ENCODE results near the gene ETFA.
"Not testable (repeated sequence)": the region's sequence is repeated elsewhere in the genome, so short reads cannot be mapped to it uniquely, and the experiment has no call there.

Gene ETFA

DNA sequence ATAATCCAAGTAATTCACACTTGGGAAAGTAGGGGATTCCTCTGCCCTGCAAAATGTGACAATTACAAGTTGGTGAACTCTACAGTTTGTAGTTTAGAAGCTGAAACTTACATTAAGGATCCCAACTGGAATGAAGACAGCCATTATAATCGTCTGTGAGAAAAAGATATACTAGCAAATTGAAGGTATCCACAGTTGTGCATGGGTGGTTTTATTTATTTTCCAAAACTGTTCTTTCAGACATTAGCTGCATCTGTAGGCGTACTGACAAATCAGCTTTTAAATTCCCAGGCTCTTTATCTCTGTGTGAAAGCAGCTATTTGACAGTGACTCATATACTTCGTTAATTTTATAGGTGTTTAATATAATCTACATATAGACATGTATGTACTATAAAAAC, 12.8 kb upstream of the ETFA start:
- no peak for DNase-seq

- DNase-seq: no peak
These were observed 10.3 kb upstream of the ETFA start for GRCh38 chr15:76321602-76322001.

DNA sequence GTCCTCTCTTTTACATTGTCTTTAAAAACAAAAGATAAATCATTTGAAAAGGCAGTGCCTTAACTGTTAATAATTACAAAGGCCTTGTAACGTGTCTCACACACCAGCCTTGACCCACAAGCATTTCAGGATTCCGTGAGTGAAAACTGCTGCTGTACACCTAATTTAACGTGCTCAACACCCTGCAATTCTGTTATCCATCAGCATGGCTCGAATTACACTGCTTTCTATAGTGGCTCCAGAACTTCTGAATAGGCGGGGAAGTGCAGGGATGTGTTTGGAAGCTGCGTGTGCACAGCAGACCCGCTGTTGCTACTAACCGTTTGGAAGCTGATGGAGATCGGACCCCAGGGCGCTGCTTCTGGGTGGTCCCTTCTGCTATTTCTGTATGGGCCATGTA, 9.9 kb upstream of the ETFA start:
- DNase-seq: no peak

DNA sequence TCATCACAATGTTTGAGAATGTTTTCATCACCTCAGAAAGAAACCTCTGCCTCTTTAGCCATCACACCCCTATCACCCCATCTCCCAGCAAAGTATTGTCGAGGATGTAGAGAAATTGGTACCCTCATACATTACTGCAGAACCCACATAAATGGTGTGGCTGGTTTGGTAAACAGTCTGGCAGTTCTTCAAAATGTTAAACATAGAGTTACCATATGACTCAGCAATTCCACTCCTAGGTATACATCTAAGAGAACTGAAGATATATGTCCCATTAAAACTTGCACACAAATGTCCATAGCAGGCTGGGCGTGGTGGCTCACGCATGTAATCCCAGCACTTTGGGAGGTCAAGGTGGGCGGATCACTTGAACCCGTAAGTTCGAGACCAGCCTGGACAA, 8.7 kb upstream of the ETFA start:
- no peak for DNase-seq

DNA sequence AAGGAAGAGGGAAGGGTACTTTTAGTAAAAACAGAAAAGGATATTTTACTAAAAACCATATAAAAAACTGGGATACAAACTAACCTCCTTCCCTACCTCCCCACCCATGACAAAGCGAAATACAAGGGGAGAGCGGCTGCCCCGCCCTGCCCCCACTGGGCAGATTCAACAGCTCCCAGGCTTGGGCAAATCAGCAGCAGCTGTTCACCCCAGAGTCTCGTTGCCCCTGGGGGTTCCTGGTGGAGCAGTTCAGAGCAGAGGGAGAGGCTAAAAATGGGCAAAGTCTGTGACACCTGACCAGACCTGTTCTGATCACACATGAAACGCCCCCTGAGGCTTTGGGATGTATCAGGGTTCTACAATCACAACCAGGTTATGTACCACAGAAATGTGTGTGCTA, 2.5 kb upstream of the ETFA start:
- DNase-seq: no peak

DNA sequence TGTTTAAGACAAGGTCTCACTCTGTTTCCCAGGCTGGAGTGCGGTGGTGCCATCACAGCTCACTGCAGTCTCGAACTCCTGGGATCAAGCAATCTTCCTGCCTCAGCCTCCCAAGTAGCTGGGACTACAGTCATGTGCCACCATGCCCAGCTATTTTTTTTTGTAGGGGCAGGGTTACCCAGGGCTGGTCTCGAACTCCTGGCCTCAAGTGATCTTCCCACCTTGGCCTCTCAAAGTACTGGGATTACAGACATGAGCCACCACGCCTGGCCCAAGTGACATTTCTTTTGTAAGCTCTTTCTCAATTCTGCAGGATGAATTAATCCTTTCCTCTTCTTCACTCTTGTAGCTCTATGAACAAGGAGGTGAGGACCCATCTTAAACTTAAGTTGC, 1.9 kb upstream of the ETFA start:
- not testable (repeated sequence) for DNase-seq

- no peak for DNase-seq
These were observed 1.4 kb upstream of the ETFA start for GRCh38 chr15:76312540-76313174.

DNA sequence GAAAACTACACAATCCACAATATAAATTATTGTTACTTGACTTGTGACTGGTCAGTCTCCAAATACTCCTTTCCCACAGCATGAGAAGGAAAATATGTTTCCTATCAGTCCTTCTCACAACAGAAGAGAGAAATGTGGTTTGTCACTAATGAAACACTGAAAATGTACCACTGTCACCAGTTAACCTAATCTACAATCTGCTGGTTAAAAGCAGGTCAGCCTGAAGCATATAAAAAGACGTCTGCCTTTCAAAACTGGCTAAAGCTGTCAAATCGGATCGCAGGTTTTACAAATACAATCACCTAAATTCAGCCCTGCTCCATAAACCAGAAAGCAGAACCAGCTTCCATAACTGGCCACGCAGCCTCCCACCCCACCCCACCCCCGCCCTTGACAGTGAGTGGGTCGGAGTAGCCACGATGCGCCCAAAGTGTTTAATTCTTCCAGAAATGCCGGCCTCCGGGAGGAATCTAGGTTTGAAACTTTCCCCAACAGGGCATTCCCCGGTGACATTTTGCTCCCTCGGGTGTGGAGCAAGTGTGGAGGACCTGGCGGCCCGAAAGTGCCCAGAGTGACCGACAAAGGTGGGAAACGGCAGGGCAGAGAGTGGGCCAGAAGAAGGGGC, 682 bp downstream of the ETFA start:
- DNase-seq: no peak

GRCh38 chr15:76309601-76310330, 1.5 kb downstream of the ETFA start:
- no peak for DNase-seq

DNA sequence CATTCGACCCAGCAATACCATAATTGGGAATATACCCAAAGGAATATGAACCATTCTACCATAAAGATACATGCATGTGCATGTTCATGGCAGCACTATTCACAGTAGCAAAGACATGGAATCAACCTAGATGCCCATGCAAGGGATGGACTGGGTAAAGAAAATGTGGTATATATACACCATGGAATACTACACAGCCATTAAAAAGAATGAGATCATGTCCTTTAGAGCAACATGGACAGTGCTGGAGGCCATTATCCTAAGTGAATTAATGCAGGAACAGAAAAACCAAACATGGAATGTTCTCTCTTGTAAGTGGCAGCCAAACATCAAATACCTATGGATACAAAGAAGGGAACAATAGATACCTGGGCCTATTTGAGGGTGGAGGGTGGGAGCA, 7.4 kb downstream of the ETFA start:
- no peak for DNase-seq

DNA sequence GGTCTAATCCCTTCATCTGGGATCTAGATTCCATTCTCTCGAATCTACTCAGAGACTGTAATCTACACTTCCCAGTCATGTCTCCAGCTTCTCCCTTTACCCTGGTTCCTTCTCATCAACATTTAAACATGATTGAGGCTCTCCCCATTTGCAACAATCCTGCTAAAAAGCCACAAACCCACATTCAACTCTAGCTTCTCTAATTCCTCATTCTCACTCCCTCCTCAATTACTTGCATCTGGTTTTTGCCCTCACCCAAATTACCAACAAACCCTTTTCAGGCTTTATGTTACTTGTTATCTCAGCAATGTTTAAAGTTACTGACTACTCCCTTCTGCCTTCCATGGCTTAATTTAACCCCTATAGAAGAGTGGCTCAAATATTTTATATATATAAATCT, 11.5 kb downstream of the ETFA start:
- DNase-seq: no peak

- DNase-seq: no peak
These were observed 12.3 kb downstream of the ETFA start for GRCh38 chr15:76298986-76299385.

GRCh38 chr15:76297951-76298350, 13.3 kb downstream of the ETFA start:
- not testable (repeated sequence) for DNase-seq

DNA sequence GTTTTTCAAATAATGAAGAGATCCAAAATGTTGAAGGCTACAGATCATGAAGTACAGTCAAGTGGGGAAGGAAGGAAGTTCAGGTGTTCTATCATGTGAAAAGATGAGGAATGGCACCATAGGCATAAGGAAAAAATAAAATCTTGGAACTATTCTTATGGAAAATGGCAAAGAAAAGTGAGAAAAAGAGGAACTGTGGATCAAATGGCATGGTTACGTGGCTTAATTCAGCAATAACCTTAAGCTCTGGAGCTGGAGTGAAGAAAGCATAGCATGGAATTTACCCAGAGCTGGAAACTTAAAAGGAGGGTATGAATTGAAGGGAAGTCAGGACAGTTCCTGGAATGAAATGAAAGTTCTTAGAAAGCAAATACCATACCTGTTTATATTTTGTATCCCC, 14.4 kb downstream of the ETFA start:
- DNase-seq: no peak

DNA sequence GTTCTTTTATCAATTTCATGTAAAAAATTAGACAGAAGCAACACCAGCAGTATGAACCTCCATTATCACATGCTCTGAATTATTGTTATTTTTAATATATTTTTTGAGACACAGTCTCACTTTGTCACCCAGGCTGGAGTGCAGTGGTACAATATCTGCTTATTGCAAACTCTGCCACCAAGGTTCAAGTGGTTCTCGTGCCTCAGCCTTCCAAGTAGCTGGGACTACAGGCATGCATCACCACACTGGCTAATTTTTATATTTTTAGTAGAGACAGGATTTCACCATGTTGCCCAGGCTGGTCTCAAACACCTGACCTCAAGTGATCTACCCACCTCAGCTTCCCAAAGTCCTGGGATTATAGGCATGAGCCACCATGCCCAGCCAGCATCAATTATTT, 16.8 kb downstream of the ETFA start:
- not testable (repeated sequence) for DNase-seq

- DNase-seq: no peak
These were observed 17.9 kb downstream of the ETFA start for GRCh38 chr15:76293361-76293760.

GRCh38 chr15:76289582-76289981, 21.7 kb downstream of the ETFA start:
- DNase-seq: no peak

DNA sequence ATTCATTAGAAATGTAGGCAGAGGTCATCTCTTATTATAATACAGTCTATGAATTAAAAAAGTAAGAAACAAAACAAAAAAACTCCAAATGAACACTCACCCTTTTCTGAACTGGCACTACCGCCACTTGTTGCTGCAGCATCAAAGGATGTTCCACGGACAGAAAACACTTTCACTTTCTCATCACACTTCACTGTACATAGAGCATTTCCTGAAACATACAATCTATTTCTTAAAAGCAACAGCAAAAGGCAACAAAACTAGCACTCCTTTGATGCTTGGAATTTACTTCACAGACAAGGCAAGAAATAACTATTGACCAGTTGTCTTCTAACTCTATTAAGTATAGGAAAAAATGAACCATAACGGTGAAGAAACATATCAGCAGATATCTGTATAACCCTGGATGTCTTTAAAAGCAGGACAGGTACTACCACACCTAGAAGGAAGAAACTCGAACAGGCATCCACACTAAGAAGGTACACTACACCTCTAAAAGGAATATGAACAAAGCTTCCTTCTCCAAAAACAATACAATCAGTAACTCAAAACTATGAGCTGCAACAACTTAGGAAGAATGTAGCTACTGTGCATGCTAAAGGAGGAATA, 24.9 kb downstream of the ETFA start:
- peak; percentile 7 to 18 for DNase-seq

DNA sequence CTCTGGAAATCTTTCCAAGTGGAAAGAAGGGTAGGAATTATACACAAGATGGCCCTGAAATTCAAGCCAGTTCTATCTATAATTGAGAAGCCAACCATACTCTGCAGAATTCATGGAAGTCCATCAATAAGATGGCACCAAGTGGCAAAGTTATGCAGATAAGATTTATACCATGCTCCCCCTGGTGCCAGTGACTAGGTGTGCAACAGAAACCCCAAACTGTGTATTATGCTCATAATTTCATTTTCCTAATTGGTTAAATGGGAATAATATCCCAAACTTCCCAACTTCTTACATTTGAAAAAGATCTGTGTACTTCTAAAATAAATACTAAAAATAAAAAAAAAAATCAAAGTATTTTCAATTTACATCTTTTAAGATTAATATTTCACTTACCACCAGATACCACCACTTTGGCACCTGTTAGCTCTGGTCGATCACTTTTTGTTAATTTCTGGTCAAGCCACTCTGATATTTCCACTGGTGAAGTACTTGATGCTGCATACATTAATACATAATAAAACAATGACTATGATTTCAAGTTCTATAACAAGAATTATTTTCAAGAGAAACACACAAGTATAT, 25.9 kb downstream of the ETFA start:
- no peak for DNase-seq

- no peak for DNase-seq
These were observed 28.8 kb downstream of the ETFA start for GRCh38 chr15:76282465-76282864.

DNA sequence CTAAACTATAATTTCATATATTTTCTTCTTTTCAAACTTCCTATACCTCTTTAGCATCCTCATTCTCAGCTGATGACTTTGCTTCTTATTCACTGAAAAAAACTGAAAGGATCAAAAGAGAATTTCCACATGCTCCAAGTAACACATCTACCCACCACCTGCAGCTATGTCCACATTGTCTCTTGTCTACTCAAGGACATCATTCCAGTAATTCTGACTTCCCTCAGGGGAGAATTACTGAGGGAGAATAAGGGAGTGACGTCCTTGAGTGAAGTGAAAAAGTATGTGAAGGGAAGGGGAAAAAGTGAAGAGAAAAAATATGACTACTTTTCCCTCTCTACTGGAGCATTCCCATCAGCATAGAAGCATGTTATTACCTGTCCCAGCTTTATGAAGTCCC, 32.6 kb downstream of the ETFA start:
- DNase-seq: no peak

GRCh38 chr15:76274821-76275220, 36.4 kb downstream of the ETFA start:
- no peak for DNase-seq

- DNase-seq: no peak
These were observed 37.0 kb downstream of the ETFA start for GRCh38 chr15:76274226-76274625.

- no peak for DNase-seq
These were observed 40.4 kb downstream of the ETFA start for GRCh38 chr15:76270876-76271275.
